22Rv1 (cell line): ENCODE data around the gene PROP1.

Source experiments
- ZFX ChIP-seq: fragments of 450-650 bp; IDR thresholded peaks from 2 replicates; pipeline ENCODE4 v1.6.1; 2017; ENCODE audit warnings: antibody characterized with exemption, borderline replicate concordance
- TF ChIP-seq, protein P1 (sequence below): fragments of 450-650 bp; IDR thresholded peaks from 2 replicates; pipeline ENCODE4 v1.5.1; 2017; ENCODE audit warnings: mild to moderate bottlenecking

DNA sequence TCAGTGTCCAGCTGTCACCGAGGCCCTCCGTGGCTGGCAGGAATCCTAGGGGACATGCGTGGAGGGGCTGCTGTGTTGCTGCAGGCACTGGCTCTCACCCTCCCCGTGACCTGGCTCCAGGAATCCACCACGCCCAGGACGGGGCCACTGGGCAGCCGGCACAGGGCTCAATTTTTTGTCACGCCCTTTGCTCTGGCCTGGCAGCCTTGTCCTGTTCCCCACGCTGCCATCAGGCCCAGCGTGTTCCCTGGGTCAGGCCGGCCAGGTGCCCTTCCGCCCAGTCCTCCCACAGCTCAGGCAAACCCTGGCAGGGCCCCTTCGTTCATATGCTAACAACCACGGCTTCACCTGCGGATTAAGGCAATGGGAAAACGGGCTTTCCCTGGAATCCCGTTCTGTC, 37.3 kb downstream of the PROP1 start:
- TF ChIP-seq, protein P1, sequence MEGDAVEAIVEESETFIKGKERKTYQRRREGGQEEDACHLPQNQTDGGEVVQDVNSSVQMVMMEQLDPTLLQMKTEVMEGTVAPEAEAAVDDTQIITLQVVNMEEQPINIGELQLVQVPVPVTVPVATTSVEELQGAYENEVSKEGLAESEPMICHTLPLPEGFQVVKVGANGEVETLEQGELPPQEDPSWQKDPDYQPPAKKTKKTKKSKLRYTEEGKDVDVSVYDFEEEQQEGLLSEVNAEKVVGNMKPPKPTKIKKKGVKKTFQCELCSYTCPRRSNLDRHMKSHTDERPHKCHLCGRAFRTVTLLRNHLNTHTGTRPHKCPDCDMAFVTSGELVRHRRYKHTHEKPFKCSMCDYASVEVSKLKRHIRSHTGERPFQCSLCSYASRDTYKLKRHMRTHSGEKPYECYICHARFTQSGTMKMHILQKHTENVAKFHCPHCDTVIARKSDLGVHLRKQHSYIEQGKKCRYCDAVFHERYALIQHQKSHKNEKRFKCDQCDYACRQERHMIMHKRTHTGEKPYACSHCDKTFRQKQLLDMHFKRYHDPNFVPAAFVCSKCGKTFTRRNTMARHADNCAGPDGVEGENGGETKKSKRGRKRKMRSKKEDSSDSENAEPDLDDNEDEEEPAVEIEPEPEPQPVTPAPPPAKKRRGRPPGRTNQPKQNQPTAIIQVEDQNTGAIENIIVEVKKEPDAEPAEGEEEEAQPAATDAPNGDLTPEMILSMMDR: no peak
- TF ChIP-seq ZFX: no peak
